Epithelial cell of proximal tubule (primary cell): ENCODE results near the gene BRD1. TPM values are rescaled to one million over a fixed set of nuclear protein-coding genes. Genes with fewer than 3 reads are reported as not detected.

Source experiments
- DNase-seq: peaks from one replicate; pipeline ENCODE4 v3.0.0-alpha.2; 2011; ENCODE audit warnings: low read depth
- H3K4me3 ChIP-seq: 2 replicates; pipeline ENCODE4 v1.5.1; 2011; ENCODE audit warnings: low read depth, mild to moderate bottlenecking, low read length
- CTCF ChIP-seq: conservative IDR thresholded peaks from 2 replicates; pipeline ENCODE4 v1.5.1; 2012; ENCODE audit warnings: low read depth, mild to moderate bottlenecking, low read length
- total RNA-seq: library from RNA; depleted of rRNA; stranded (reverse); fragments of >200 nt; gene quantifications from 2 replicates; pipeline ENCODE4 v1.2.3, GENCODE V29; 2015

BRD1 gene
- total RNA-seq, 1 donor from 2014 or later: 41.8 TPM

- H3K4me3 ChIP-seq: no peak overlapping the region
- no peak for TF ChIP-seq CTCF
- no peak for DNase-seq
Observed at GRCh38 chr22:49775191-49775866, 52.3 kb downstream of the BRD1 start.

GRCh38 chr22:49774499-49775151 lies 53.0 kb downstream of the BRD1 start:
- no peak overlapping the region for H3K4me3 ChIP-seq
- no peak for DNase-seq
- no peak for TF ChIP-seq CTCF

- DNase-seq: no peak
- H3K4me3 ChIP-seq: no peak overlapping the region
- TF ChIP-seq CTCF: no peak
Observed at GRCh38 chr22:49774046-49774445, 53.6 kb downstream of the BRD1 start.

- no peak overlapping the region for H3K4me3 ChIP-seq
- TF ChIP-seq CTCF: no peak
- no peak for DNase-seq
Observed at GRCh38 chr22:49773531-49773930, 54.1 kb downstream of the BRD1 start.

- H3K4me3 ChIP-seq: no peak overlapping the region
- DNase-seq: no peak
- TF ChIP-seq CTCF: no peak
Observed at GRCh38 chr22:49772692-49773091, 55.0 kb downstream of the BRD1 start.

GRCh38 chr22:49771266-49772065 lies 56.2 kb downstream of the BRD1 start:
- DNase-seq: no peak
- TF ChIP-seq CTCF: no peak
- H3K4me3 ChIP-seq: no peak overlapping the region
